Heart left ventricle (tissue), 13 donors: ENCODE results near the gene CFAP57.

Experiments
- POLR2A ChIP-seq, 2 donors: fragments of 450-650 bp; IDR thresholded peaks; one replicate each; pipeline ENCODE4 v1.6.1; 2017; ENCODE audit warnings: antibody characterized with exemption in 2 of 2, mild to moderate bottlenecking in 2 of 2, moderate library complexity in 2 of 2
- TF ChIP-seq, protein P1 (sequence below), 12 donors: fragments of 200-600 bp; sonication (generic) in 4 of 12; IDR thresholded peaks; one replicate each; pipeline versions ENCODE4 v1.5.0 to v1.8.0; 2018 to 2022; ENCODE audit warnings: antibody characterized with exemption in 12 of 12, mild to moderate bottlenecking in 5 of 12
- donor health status: ischemic (EF 13 %, LVEDD 7.1; RV severe dilation, severe dysfunction).
- donor health status: DM: no; HTN: yes; CAD: no.
- donor health status: DM: no; HTN: no; CAD: no.
- donor health status: ischemic (EF 25% LVEDD 6.9; RV normal size, moderate dysfunction).
- donor health status: ischemic (EF 25% LVEDD 5.7; RV mildly dilated, moderate dysfunction).
- donor health status: ischemic (EF 35%, LVEDD 5.7; RV mildly dilated, moderate dysfunction).
- donor health status: nonischemic (EF 11% LVEDD 7.7; RV severe dilation, severe dysfunction).
- donor health status: DM: yes; HTN: yes; CAD: no.
- donor health status: PGD.
- donor health status: ischemic (EF 29% LVEDD 5.4; RV normal size, mild dysfunction).
- donor health status: nonischemic (EF 23%, LVEDD 6.1; RV moderate dilation, normal function).

DNA sequence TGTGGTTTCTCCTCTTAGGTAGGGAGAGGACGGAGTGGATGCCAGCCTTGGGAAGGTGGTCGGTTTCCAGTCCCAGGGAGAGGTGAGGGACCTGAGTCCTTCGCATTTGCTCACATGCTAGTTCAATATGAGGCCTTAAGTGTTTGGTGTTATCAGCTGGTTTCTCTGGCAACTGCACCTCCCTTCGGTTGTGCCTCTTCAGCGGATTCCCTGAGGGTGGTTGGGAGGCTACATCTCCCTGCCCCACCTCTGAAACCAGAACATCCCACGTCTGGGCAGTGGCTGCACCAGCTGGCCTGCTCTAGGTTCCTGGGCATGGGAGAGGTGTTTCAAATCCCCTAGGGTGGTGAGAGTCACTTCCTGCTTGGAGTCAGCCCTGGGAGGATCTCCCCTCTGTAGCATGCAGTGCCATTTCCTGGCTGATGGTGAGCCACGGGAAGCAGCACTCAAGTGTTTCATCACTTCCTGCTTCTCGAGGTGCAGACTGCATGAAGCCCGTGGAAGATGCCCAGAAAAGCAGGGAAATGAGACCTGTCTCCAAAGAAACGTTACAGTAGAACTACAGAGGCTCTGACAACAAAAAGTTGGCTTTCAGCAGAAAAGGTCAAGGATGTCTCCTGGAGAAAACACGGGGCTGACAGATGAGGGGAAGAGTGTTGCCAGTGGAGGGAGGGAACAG lies 102.1 kb downstream of the CFAP57 start:
- TF ChIP-seq, protein P1, sequence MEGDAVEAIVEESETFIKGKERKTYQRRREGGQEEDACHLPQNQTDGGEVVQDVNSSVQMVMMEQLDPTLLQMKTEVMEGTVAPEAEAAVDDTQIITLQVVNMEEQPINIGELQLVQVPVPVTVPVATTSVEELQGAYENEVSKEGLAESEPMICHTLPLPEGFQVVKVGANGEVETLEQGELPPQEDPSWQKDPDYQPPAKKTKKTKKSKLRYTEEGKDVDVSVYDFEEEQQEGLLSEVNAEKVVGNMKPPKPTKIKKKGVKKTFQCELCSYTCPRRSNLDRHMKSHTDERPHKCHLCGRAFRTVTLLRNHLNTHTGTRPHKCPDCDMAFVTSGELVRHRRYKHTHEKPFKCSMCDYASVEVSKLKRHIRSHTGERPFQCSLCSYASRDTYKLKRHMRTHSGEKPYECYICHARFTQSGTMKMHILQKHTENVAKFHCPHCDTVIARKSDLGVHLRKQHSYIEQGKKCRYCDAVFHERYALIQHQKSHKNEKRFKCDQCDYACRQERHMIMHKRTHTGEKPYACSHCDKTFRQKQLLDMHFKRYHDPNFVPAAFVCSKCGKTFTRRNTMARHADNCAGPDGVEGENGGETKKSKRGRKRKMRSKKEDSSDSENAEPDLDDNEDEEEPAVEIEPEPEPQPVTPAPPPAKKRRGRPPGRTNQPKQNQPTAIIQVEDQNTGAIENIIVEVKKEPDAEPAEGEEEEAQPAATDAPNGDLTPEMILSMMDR (IDR thresholded peaks at IDR 0.05): no peak
- no peak for TF ChIP-seq POLR2A (IDR thresholded peaks at IDR 0.05)
